K562 (cell line): ENCODE measurements around the gene STRADB. TPM values are rescaled to one million over a fixed set of nuclear protein-coding genes. Genes with fewer than 3 reads are reported as not detected.

Source experiments
- ARID3A ChIP-seq: IDR thresholded peaks from 2 replicates; pipeline ENCODE4 v1.6.1; 2012; ENCODE audit warnings: low read depth, low read length, improper control_type of control experiment, borderline replicate concordance
- CREB3 ChIP-seq: fragments of 450-650 bp; conservative IDR thresholded peaks from 2 replicates; pipeline ENCODE4 v1.6.1; 2016; ENCODE audit warnings: missing genetic modification characterization, low read depth, mild to moderate bottlenecking, missing compliant biosample characterization, moderate library complexity
- E2F4 ChIP-seq: sonication (generic); formaldehyde crosslinking; IDR thresholded peaks from 2 replicates; pipeline ENCODE4 v1.8.0; 2022; ENCODE audit warnings: mild to moderate bottlenecking, low read depth, missing genetic modification reagents
- EGR1 ChIP-seq: fragments of 450-650 bp; conservative IDR thresholded peaks from 2 replicates; pipeline ENCODE4 v1.6.1; 2017; ENCODE audit warnings: mild to moderate bottlenecking
- ELF4 ChIP-seq: fragments of 450-650 bp; formaldehyde crosslinking; IDR thresholded peaks from 2 replicates; pipeline ENCODE4 v1.4.0; 2022; ENCODE audit warnings: missing genetic modification characterization
- FOXA1 ChIP-seq: fragments of 450-650 bp; IDR thresholded peaks from 2 replicates; pipeline ENCODE4 v1.6.1; 2016; ENCODE audit warnings: mild to moderate bottlenecking, borderline replicate concordance
- HDAC3 ChIP-seq: fragments of 450-650 bp; IDR thresholded peaks from 2 replicates; pipeline ENCODE4 v1.6.1; 2018; ENCODE audit warnings: borderline replicate concordance, mild to moderate bottlenecking, moderate library complexity; ENCODE audit not compliant: partially characterized antibody
- HMGN3 ChIP-seq: IDR thresholded peaks from 2 replicates; pipeline ENCODE4 v1.6.1; 2011; ENCODE audit warnings: borderline replicate concordance, low read depth, mild to moderate bottlenecking, mixed read lengths, low read length; ENCODE audit not compliant: insufficient read length; ENCODE audit errors: extremely low read depth
- IFI16 ChIP-seq: fragments of 250-450 bp; sonication (Bioruptor Pico); IDR thresholded peaks from 2 replicates; pipeline ENCODE4 v2.1.2; 2022; ENCODE audit warnings: mild to moderate bottlenecking, inconsistent platforms
- JUN ChIP-seq, 2 experiments: sonication (generic) in 1 of 2; formaldehyde crosslinking in 1 of 2; IDR thresholded peaks; 2 replicates each; pipeline versions ENCODE4 v1.6.1 to v1.8.0; 2012 to 2022; ENCODE audit warnings: borderline replicate concordance in 2 of 2, mild to moderate bottlenecking in 2 of 2, improper control_type of control experiment in 1 of 2, low read depth in 1 of 2, low read length in 1 of 2, missing genetic modification reagents in 1 of 2
- KHSRP ChIP-seq: fragments of 450-650 bp; IDR thresholded peaks from 2 replicates; pipeline ENCODE4 v1.6.1; 2017
- MTA2 ChIP-seq: fragments of 450-650 bp; IDR thresholded peaks from 2 replicates; pipeline ENCODE4 v1.6.1; 2016; ENCODE audit warnings: low read depth
- NONO ChIP-seq, 2 experiments: fragments of 200-400 bp in 1 of 2; fragments of 450-650 bp in 1 of 2; formaldehyde crosslinking in 1 of 2; IDR thresholded peaks; 2 replicates each; pipeline ENCODE4 v1.6.1; 2017; ENCODE audit warnings: low read depth in 2 of 2, mild to moderate bottlenecking in 2 of 2, moderate library complexity in 2 of 2, low read length in 1 of 2
- PML ChIP-seq: IDR thresholded peaks from 2 replicates; pipeline ENCODE4 v1.6.1; 2012; ENCODE audit warnings: low read length, inconsistent platforms
- ZBTB49 ChIP-seq: sonication (generic); formaldehyde crosslinking; IDR thresholded peaks from 2 replicates; pipeline ENCODE4 v1.8.0; 2022; ENCODE audit warnings: missing genetic modification reagents, mild to moderate bottlenecking, borderline replicate concordance
- ZNF449 ChIP-seq: fragments of 250-450 bp; sonication (Bioruptor Pico); IDR thresholded peaks from 2 replicates; pipeline ENCODE4 v1.8.0; 2022; ENCODE audit warnings: moderate library complexity, mild to moderate bottlenecking, inconsistent platforms
- ZNF655 ChIP-seq: fragments of 250-450 bp; sonication (Bioruptor Pico); IDR thresholded peaks from 2 replicates; pipeline ENCODE4 v1.5.0; 2021
- ZNF764 ChIP-seq: fragments of 250-450 bp; sonication (Bioruptor Pico); IDR thresholded peaks from 2 replicates; pipeline ENCODE4 v1.4.0; 2020; ENCODE audit warnings: low read depth, mild to moderate bottlenecking, moderate library complexity
- polyA plus RNA-seq, 8 experiments: library from polyadenylated mRNA; depleted of rRNA in 4 of 8; stranded (reverse) in 5 of 8; unstranded in 3 of 8; fragments of >200 nt; fragmentation: Nextera tagmentation in 2 of 8; fragmentation: Illumina TruSeq in 1 of 8; extraction: Ambion mirVana in 2 of 8; extraction: Trizol in 1 of 8; gene quantifications; 2 replicates each; pipeline versions ENCODE4 v1.2.1 to v1.2.3, GENCODE V29; 2011 to 2014; ENCODE audit warnings: inconsistent platforms in 1 of 8, missing spikeins in 1 of 8
- total RNA-seq, 7 experiments: library from RNA; depleted of rRNA in 6 of 7; stranded (reverse); fragments of >200 nt in 6 of 7; fragmentation: Illumina TruSeq in 2 of 7; extraction: Trizol in 2 of 7; gene quantifications; 2 replicates each; pipeline versions ENCODE4 v1.2.1 to v1.2.3, GENCODE V29; 2011 to 2021; ENCODE audit warnings: low replicate concordance in 1 of 7

Gene STRADB
- total and polyA plus RNA-seq, 9 of the 15 experiments (the other 6 are each of a cell fraction or from before 2014, with no cell fraction given): 6.9 to 30.6 (median 15.7) TPM

GRCh38 chr2:201440182-201440581 lies 11.4 kb upstream of the STRADB start (continued):
- peak; percentile 95 for TF ChIP-seq MTA2
- peak; percentile 55 for TF ChIP-seq HDAC3
- TF ChIP-seq ELF4 (CRISPR knock-in tag): no peak
- no peak for TF ChIP-seq ZNF655
- no peak for TF ChIP-seq ZBTB49 (CRISPR knock-in tag)
- no peak for TF ChIP-seq ZNF764 (CRISPR knock-in tag)
- TF ChIP-seq HMGN3: peak; percentile 23
- no peak for TF ChIP-seq E2F4
- no peak for TF ChIP-seq CREB3 (tag)
- TF ChIP-seq IFI16 (CRISPR knock-in tag): no peak
- no peak; a peak in 1 of 4 replicates for TF ChIP-seq NONO (IDR thresholded peaks at IDR 0.05; ENCODE audit: low read depth in 2 of 2, low read length in 1 of 2)
- TF ChIP-seq FOXA1: no peak
- TF ChIP-seq ARID3A: peak; percentile 36; the same call in 1 of the 2 replicates
- TF ChIP-seq ZNF449 (CRISPR knock-in tag): no peak
- TF ChIP-seq PML: peak; percentile 93
- TF ChIP-seq EGR1: no peak
- peak; percentile 58; the same call in 1 of the 2 replicates for TF ChIP-seq KHSRP
- TF ChIP-seq JUN (IDR thresholded peaks at IDR 0.05; ENCODE audit: borderline replicate concordance, low read depth, low read length): 0 out of 2 replicates have a peak, but pooled peaks have one; percentile 7
- no peak for TF ChIP-seq JUN (CRISPR knock-in tag; IDR thresholded peaks at IDR 0.05; ENCODE audit: borderline replicate concordance)
